Progenitor cell of endocrine pancreas (in vitro differentiated cells): ENCODE results near the gene ZSCAN32. TPM values are rescaled to one million over a fixed set of nuclear protein-coding genes. Genes with fewer than 3 reads are reported as not detected.

Experiments used
- DNase-seq: peaks from one replicate; pipeline ENCODE4 v3.0.0; 2021; ENCODE audit warnings: low spot score; ENCODE audit not compliant: unreplicated experiment
- H3K27ac Mint-ChIP-seq: 2 replicates; pipeline ENCODE4 v1.8.0; 2021; ENCODE audit warnings: mild to moderate bottlenecking, moderate library complexity, mixed read lengths
- H3K27me3 Mint-ChIP-seq: 2 replicates; pipeline ENCODE4 v1.8.0; 2021; ENCODE audit warnings: mixed read lengths
- H3K36me3 Mint-ChIP-seq: 2 replicates; pipeline ENCODE4 v1.8.0; 2022; ENCODE audit warnings: mixed read lengths; ENCODE audit not compliant: insufficient read depth
- H3K4me1 Mint-ChIP-seq: 2 replicates; pipeline ENCODE4 v1.8.0; 2021; ENCODE audit warnings: low read depth, mixed read lengths
- H3K4me3 Mint-ChIP-seq: 2 replicates; pipeline ENCODE4 v1.8.0; 2021; ENCODE audit warnings: low read depth, mild to moderate bottlenecking, moderate library complexity, mixed read lengths
- H3K9me3 Mint-ChIP-seq: 2 replicates; pipeline ENCODE4 v1.8.0; 2021; ENCODE audit warnings: low read depth, mixed read lengths
- total RNA-seq: library from RNA; stranded (reverse); gene quantifications from 2 replicates; pipeline ENCODE4 v1.2.1, GENCODE V29; 2021
- TF ChIP-seq, protein P1 (sequence below): fragments of 200-600 bp; sonication (generic); IDR thresholded peaks from one replicate; pipeline ENCODE4 v1.5.0; 2021; ENCODE audit warnings: antibody characterized with exemption, mild to moderate bottlenecking; ENCODE audit not compliant: unreplicated experiment

Gene ZSCAN32
- total RNA-seq, 1 donor from 2014 or later, result 21.3 TPM

DNA sequence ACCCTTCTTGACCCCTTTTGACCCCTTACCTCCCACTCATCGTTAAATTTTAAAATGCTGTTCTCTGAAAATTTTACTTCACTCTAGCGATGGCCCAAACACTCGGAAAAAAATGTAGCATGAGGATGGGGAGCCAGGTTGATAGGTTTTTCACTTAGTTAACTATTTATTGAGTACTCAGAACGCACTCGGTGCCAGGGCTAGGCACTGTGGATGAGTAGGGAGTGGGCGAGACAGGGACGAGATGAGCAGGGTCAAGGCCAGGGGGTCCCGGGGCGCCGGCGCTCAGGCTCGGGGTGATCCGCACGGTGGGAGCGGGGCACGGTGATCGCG, 392 bp downstream of the ZSCAN32 start:
- peaks cover 33% of the 10 kb centered on the region for H3K9me3 Mint-ChIP-seq
- H3K27me3 Mint-ChIP-seq, result no peaks in the 10 kb centered on the region
- peaks cover 61% of the 10 kb centered on the region for H3K36me3 Mint-ChIP-seq
- peak overlapping the region; percentile 91 for H3K27ac Mint-ChIP-seq
- H3K4me1 Mint-ChIP-seq, result peaks cover 12% of the 10 kb centered on the region
- TF ChIP-seq, protein P1, sequence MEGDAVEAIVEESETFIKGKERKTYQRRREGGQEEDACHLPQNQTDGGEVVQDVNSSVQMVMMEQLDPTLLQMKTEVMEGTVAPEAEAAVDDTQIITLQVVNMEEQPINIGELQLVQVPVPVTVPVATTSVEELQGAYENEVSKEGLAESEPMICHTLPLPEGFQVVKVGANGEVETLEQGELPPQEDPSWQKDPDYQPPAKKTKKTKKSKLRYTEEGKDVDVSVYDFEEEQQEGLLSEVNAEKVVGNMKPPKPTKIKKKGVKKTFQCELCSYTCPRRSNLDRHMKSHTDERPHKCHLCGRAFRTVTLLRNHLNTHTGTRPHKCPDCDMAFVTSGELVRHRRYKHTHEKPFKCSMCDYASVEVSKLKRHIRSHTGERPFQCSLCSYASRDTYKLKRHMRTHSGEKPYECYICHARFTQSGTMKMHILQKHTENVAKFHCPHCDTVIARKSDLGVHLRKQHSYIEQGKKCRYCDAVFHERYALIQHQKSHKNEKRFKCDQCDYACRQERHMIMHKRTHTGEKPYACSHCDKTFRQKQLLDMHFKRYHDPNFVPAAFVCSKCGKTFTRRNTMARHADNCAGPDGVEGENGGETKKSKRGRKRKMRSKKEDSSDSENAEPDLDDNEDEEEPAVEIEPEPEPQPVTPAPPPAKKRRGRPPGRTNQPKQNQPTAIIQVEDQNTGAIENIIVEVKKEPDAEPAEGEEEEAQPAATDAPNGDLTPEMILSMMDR, result no peak
- peak overlapping the region; percentile 85 for H3K4me3 Mint-ChIP-seq
- no peak for DNase-seq

- Mint-ChIP-seq H3K9me3 (peaks cover 45% of the 10 kb centered on the region), H3K4me1 (no peaks in the 10 kb centered on the region), H3K27ac (no peak overlapping the region), H3K4me3 (no peak overlapping the region), H3K27me3 (no peaks in the 10 kb centered on the region), H3K36me3 (peaks cover 81% of the 10 kb centered on the region)
- no peak for DNase-seq
- TF ChIP-seq, protein P1, result no peak
Observed at GRCh38 chr16:3389663-3390338, 11.0 kb downstream of the ZSCAN32 start.

- TF ChIP-seq, protein P1, result no peak
- H3K27ac Mint-ChIP-seq, result no peak overlapping the region
- H3K36me3 Mint-ChIP-seq, result peaks cover 82% of the 10 kb centered on the region
- H3K4me1 Mint-ChIP-seq, result no peaks in the 10 kb centered on the region
- H3K9me3 Mint-ChIP-seq, result peaks cover 51% of the 10 kb centered on the region
- H3K27me3 Mint-ChIP-seq, result no peaks in the 10 kb centered on the region
- no peak for DNase-seq
- no peak overlapping the region for H3K4me3 Mint-ChIP-seq
Observed at GRCh38 chr16:3388325-3388724, 12.5 kb downstream of the ZSCAN32 start.

- Mint-ChIP-seq H3K36me3 (peaks cover 77% of the 10 kb centered on the region), H3K27ac (no peak overlapping the region), H3K9me3 (peaks cover 67% of the 10 kb centered on the region), H3K4me1 (no peaks in the 10 kb centered on the region), H3K27me3 (no peaks in the 10 kb centered on the region), H3K4me3 (no peak overlapping the region)
- no peak for DNase-seq
- TF ChIP-seq, protein P1, result no peak
Observed at GRCh38 chr16:3383045-3383448, 17.8 kb downstream of the ZSCAN32 start.

DNA sequence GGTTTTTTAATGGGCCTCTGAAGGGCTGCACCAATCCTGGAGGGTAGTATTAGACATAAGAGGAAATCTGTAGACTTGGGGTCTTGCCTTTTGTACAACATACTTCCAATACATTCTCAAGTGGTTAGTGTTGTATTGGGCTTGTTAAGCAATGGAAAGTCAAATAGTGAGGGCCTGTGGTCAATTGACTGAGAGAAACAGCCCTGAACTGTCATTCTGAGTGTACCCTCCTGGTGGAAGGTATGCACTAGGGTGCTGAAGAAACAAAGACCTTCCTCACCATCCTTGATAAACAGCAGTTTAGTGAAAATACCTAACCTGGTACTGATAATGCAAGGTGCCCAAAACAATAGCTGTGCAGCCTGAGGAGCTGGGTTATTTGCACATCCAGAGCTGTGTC, 22.9 kb downstream of the ZSCAN32 start:
- Mint-ChIP-seq H3K9me3 (peaks cover 66% of the 10 kb centered on the region), H3K27ac (no peak overlapping the region), H3K27me3 (no peaks in the 10 kb centered on the region), H3K4me1 (no peaks in the 10 kb centered on the region), H3K4me3 (no peak overlapping the region), H3K36me3 (peaks cover 35% of the 10 kb centered on the region)
- no peak for DNase-seq
- TF ChIP-seq, protein P1, result no peak
